OCI-LY7 (cell line): ENCODE data around the gene FRMD6. TPM values are rescaled to one million over a fixed set of nuclear protein-coding genes. Genes with fewer than 3 reads are reported as not detected.

Experiments used
- BruUV-seq: library from RNA; stranded (reverse); fragments of 400-500 nt; replicated peaks from 2 replicates; lab custom pipeline; 2021; lab: Mats Ljungman, UMichigan
- CTCF ChIA-PET: fragments of 300-600 bp; sonication (Branson Sonifier 250); formaldehyde crosslinking; loops from one replicate; lab custom pipeline; 2022; ENCODE audit warnings: antibody characterized with exemption; ENCODE audit not compliant: unreplicated experiment; lab: Charles Lee
- POLR2A ChIA-PET: fragments of 300-600 bp; sonication (Branson Sonifier 250); formaldehyde crosslinking; loops from one replicate; lab custom pipeline; 2022; ENCODE audit warnings: antibody characterized with exemption; lab: Charles Lee
- DNase-seq: peaks from one replicate; pipeline ENCODE4 v3.0.0-alpha.2; 2015; ENCODE audit warnings: low spot score
- H2AFZ ChIP-seq: fragments of 200-600 bp; sonication (generic), shearing (Covaris generic); 2 replicates; pipeline ENCODE4 v1.6.1; 2014; ENCODE audit warnings: mild to moderate bottlenecking, antibody characterized with exemption, low read length, moderate library complexity
- H3K27ac ChIP-seq: fragments of 200-600 bp; sonication (generic); 2 replicates; pipeline ENCODE4 v1.5.1; 2014; ENCODE audit warnings: mixed run types, low read depth, mild to moderate bottlenecking, moderate library complexity, low read length, inconsistent platforms; ENCODE audit not compliant: poor library complexity, severe bottlenecking
- H3K36me3 ChIP-seq: fragments of 200-600 bp; sonication (generic); 2 replicates; pipeline ENCODE4 v1.6.1; 2014; ENCODE audit warnings: mild to moderate bottlenecking, antibody characterized with exemption, low read length, moderate library complexity, mixed read lengths; ENCODE audit not compliant: insufficient read depth
- H3K4me1 ChIP-seq: fragments of 200-600 bp; sonication (generic); 2 replicates; pipeline ENCODE4 v1.5.1; 2014; ENCODE audit warnings: mild to moderate bottlenecking, low read length; ENCODE audit not compliant: insufficient read depth, poor library complexity, severe bottlenecking
- H3K4me2 ChIP-seq: fragments of 200-600 bp; sonication (generic); 2 replicates; pipeline ENCODE4 v1.6.1; 2014; ENCODE audit warnings: mild to moderate bottlenecking, low read length
- H3K4me3 ChIP-seq: fragments of 200-600 bp; sonication (generic); 2 replicates; pipeline ENCODE4 v1.5.1; 2014; ENCODE audit warnings: mild to moderate bottlenecking, low read depth, low read length; ENCODE audit not compliant: poor library complexity, severe bottlenecking
- H3K79me2 ChIP-seq: fragments of 200-600 bp; sonication (generic); 2 replicates; pipeline ENCODE4 v1.6.1; 2016; ENCODE audit warnings: low read depth, mild to moderate bottlenecking, low read length, moderate library complexity, mixed read lengths; ENCODE audit not compliant: insufficient read depth
- H3K9me2 ChIP-seq: fragments of 200-600 bp; sonication (generic); 2 replicates; pipeline ENCODE4 v1.6.1; 2016; ENCODE audit warnings: mild to moderate bottlenecking, low read length, mixed read lengths; ENCODE audit not compliant: insufficient read depth
- H3K9me3 ChIP-seq: fragments of 200-600 bp; sonication (generic); 2 replicates; pipeline ENCODE4 v1.6.1; 2014; ENCODE audit warnings: mild to moderate bottlenecking, mixed run types, low read length, mixed read lengths
- H4K20me1 ChIP-seq: fragments of 200-600 bp; sonication (generic); 2 replicates; pipeline ENCODE4 v1.6.1; 2014; ENCODE audit warnings: mild to moderate bottlenecking, antibody characterized with exemption, low read length, moderate library complexity, mixed read lengths; ENCODE audit not compliant: insufficient read depth
- EZH2phosphoT487 ChIP-seq: fragments of 200-600 bp; sonication (generic); IDR thresholded peaks from 2 replicates; pipeline ENCODE4 v1.6.1; 2018; ENCODE audit warnings: low read depth, borderline replicate concordance, mild to moderate bottlenecking, mixed run types, antibody characterized with exemption, low read length, moderate library complexity, mixed read lengths
- intact Hi-C: fragments of 100-400 bp; cut with micrococcal nuclease; formaldehyde crosslinking; loops from one replicate; pipeline ENCODE4 v1.10.0; 2022; ENCODE audit not compliant: unreplicated experiment
- total RNA-seq, 2 experiments: library from RNA; depleted of rRNA in 1 of 2; stranded (reverse); fragments of >200 nt in 1 of 2; shearing (Covaris generic) in 1 of 2; gene quantifications; 2 replicates each; pipeline ENCODE4 v1.2.3, GENCODE V29; 2014 to 2022
- TF ChIP-seq, protein P1 (sequence below): fragments of 200-600 bp; sonication (generic); conservative IDR thresholded peaks from 2 replicates; pipeline ENCODE4 v1.5.1; 2014; ENCODE audit warnings: mild to moderate bottlenecking, antibody characterized with exemption, low read length, moderate library complexity, mixed read lengths

FRMD6 gene
- total RNA-seq, 2 experiments from 2014 or later, result 4.4 to 12.3 TPM

DNA sequence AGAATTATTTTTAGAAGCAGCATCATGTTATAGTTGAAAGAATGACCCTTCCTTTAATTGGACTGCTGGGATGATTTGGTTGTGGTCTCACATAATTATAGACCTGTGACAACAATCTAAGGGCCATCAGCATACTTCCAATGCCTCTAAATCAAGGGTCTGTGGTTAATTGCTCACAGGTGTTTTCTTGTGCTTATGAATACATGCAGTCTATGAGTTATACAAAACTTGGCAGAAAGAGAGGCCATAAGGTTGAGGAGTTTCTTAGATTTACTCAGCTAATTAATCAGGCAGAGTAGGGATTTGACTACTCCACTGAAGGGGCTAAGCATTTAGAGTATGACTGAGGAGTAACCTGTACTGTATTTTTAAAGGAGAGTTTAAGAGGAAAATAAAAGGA lies 37.0 kb upstream of the FRMD6 start:
- Histone ChIP-seq H3K9me3 (no peaks in the 10 kb centered on the region), H3K4me3 (no peak overlapping the region), H3K4me2 (no peak overlapping the region), H3K4me1 (no peaks in the 10 kb centered on the region), H2AFZ (no peak overlapping the region), H3K9me2 (no peaks in the 10 kb centered on the region), H3K79me2 (no peaks in the 10 kb centered on the region), H4K20me1 (no peaks in the 10 kb centered on the region), H3K36me3 (no peaks in the 10 kb centered on the region), H3K27ac (no peak overlapping the region)
- no peak for DNase-seq
- POLR2A ChIA-PET, result no interaction called here
- TF ChIP-seq EZH2phosphoT487, result no peak
- TF ChIP-seq, protein P1, sequence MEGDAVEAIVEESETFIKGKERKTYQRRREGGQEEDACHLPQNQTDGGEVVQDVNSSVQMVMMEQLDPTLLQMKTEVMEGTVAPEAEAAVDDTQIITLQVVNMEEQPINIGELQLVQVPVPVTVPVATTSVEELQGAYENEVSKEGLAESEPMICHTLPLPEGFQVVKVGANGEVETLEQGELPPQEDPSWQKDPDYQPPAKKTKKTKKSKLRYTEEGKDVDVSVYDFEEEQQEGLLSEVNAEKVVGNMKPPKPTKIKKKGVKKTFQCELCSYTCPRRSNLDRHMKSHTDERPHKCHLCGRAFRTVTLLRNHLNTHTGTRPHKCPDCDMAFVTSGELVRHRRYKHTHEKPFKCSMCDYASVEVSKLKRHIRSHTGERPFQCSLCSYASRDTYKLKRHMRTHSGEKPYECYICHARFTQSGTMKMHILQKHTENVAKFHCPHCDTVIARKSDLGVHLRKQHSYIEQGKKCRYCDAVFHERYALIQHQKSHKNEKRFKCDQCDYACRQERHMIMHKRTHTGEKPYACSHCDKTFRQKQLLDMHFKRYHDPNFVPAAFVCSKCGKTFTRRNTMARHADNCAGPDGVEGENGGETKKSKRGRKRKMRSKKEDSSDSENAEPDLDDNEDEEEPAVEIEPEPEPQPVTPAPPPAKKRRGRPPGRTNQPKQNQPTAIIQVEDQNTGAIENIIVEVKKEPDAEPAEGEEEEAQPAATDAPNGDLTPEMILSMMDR, result no peak
- no TSS peak for BruUV-seq
- intact Hi-C loops, result no loop called here
- CTCF ChIA-PET, result interaction anchor here (0.6 kb wide), 1 partner anchor 84 kb away, joined by 3 read pairs; no protein-coding TSS in a partner anchor

DNA sequence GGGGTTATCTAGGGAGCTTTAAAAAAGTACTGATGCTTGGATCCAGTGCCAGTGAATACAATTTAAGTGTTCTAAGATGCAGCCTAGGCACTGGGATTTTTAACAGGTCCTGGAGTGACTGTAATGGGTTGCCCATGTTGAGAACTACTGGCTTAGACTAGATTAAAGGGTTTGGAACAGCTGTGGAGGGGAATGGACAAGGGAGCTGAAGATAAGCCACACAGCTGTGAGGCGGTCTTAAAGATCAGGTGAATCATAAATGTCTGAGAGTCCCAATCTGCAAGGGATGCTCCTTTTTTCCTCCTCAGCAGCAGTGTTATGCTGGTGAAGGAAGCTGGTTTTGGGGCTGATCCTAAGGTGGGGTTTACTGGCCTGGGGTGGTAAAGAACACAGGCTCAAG lies 35.5 kb upstream of the FRMD6 start:
- intact Hi-C loops, result no loop called here
- Histone ChIP-seq H3K36me3 (no peaks in the 10 kb centered on the region), H3K27ac (no peak overlapping the region), H4K20me1 (no peaks in the 10 kb centered on the region), H3K9me2 (no peaks in the 10 kb centered on the region), H3K4me1 (no peaks in the 10 kb centered on the region), H2AFZ (no peak overlapping the region), H3K4me2 (no peak overlapping the region), H3K4me3 (no peak overlapping the region), H3K79me2 (no peaks in the 10 kb centered on the region), H3K9me3 (no peaks in the 10 kb centered on the region)
- CTCF ChIA-PET, result interaction anchor here (0.6 kb wide), 1 partner anchor 33 kb away, joined by 3 read pairs; no protein-coding TSS in a partner anchor
- no peak for DNase-seq
- POLR2A ChIA-PET, result no interaction called here
- TF ChIP-seq, protein P1, result no peak
- no peak for TF ChIP-seq EZH2phosphoT487
- no TSS peak for BruUV-seq

DNA sequence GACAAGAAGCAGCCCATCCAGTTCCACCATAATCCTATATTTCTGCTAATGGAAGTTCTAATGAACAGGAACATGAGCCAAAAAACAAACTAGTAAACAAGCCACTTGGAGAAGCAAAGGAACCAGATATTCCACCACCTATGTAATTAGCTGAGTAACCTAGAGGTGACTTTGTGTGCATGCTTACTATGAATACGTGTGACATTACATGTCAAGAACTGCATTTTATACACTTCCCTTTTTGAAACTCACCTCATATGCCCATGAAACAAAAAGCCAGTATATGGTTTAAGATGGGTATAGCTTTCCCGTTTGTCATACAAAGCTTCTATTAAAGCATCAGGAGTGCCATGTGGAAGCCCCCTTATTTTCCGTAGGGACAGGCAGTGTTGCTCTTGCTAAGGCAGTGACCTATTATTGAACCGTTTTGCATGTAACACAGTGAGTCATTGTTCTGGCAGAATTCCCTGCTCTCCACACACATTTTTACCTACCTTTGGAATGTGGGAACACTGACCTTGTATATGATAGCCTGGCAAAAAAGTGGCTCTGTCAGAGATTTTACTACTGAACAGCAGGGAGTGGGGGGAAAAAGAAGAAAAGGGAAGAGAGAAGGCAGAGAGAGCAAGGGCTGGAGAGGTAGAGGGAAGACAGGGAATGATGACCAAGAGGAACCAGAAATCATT lies 34.8 kb upstream of the FRMD6 start:
- no peak for TF ChIP-seq EZH2phosphoT487
- TF ChIP-seq, protein P1, result no peak
- no peak overlapping the region for H3K4me3 ChIP-seq
- ChIA-PET POLR2A (no interaction called here), CTCF (no interaction called here)
- no peaks in the 10 kb centered on the region for H4K20me1 ChIP-seq
- no peaks in the 10 kb centered on the region for H3K36me3 ChIP-seq
- no peaks in the 10 kb centered on the region for H3K79me2 ChIP-seq
- intact Hi-C loops, result no loop called here
- H3K9me3 ChIP-seq, result no peaks in the 10 kb centered on the region
- no peak overlapping the region for H3K27ac ChIP-seq
- no peaks in the 10 kb centered on the region for H3K9me2 ChIP-seq
- H3K4me2 ChIP-seq, result no peak overlapping the region
- no peak overlapping the region for H2AFZ ChIP-seq
- BruUV-seq, result no TSS peak
- no peaks in the 10 kb centered on the region for H3K4me1 ChIP-seq
- DNase-seq, result no peak
